ENCODE results near the gene UNC5A.

Gene UNC5A

GRCh38 chr5:176802116-176802784, 8.1 kb upstream of the UNC5A start:
- no peak for DNase-seq

GRCh38 chr5:176803068-176803942, 7.1 kb upstream of the UNC5A start:
- DNase-seq: no peak

GRCh38 chr5:176803943-176804498, 6.3 kb upstream of the UNC5A start:
- no peak for DNase-seq

- DNase-seq: no peak
Observed at GRCh38 chr5:176806137-176806536, 4.2 kb upstream of the UNC5A start.

- no peak for DNase-seq
Observed at GRCh38 chr5:176809544-176810080, 747 bp upstream of the UNC5A start.

- DNase-seq: no peak
Observed at GRCh38 chr5:176810687-176811501, 535 bp downstream of the UNC5A start.

GRCh38 chr5:176812269-176813259, 2.2 kb downstream of the UNC5A start:
- no peak for DNase-seq

GRCh38 chr5:176813587-176814312, 3.4 kb downstream of the UNC5A start:
- no peak for DNase-seq

- no peak for DNase-seq
Observed at GRCh38 chr5:176814313-176814685, 3.9 kb downstream of the UNC5A start.

- DNase-seq: no peak
Observed at GRCh38 chr5:176814836-176815438, 4.6 kb downstream of the UNC5A start.

GRCh38 chr5:176816043-176816745, 5.8 kb downstream of the UNC5A start:
- DNase-seq: peak; percentile 58

GRCh38 chr5:176816791-176817347, 6.5 kb downstream of the UNC5A start:
- DNase-seq: no peak

GRCh38 chr5:176817369-176817840, 7.0 kb downstream of the UNC5A start:
- no peak for DNase-seq

GRCh38 chr5:176817841-176818377, 7.5 kb downstream of the UNC5A start:
- DNase-seq: no peak

- DNase-seq: no peak
Observed at GRCh38 chr5:176818391-176819098, 8.2 kb downstream of the UNC5A start.

- DNase-seq: no peak
Observed at GRCh38 chr5:176819476-176819875, 9.1 kb downstream of the UNC5A start.

GRCh38 chr5:176820937-176821336, 10.6 kb downstream of the UNC5A start:
- no peak for DNase-seq

- DNase-seq: no peak
Observed at GRCh38 chr5:176821441-176821840, 11.1 kb downstream of the UNC5A start.

All from SHP77 treated with DMSO at 0.1 percent for 48 hours (cell line).